ENCODE measurements around the gene KRT86. TPM values are rescaled to one million over a fixed set of nuclear protein-coding genes. Genes with fewer than 3 reads are reported as not detected.
"Not testable (repeated sequence)": the region's sequence is repeated elsewhere in the genome, so short reads cannot be mapped to it uniquely, and the experiment has no call there.

Gene KRT86
- total RNA-seq, 1 experiment from 2014 or later, result 0.40 TPM

DNA sequence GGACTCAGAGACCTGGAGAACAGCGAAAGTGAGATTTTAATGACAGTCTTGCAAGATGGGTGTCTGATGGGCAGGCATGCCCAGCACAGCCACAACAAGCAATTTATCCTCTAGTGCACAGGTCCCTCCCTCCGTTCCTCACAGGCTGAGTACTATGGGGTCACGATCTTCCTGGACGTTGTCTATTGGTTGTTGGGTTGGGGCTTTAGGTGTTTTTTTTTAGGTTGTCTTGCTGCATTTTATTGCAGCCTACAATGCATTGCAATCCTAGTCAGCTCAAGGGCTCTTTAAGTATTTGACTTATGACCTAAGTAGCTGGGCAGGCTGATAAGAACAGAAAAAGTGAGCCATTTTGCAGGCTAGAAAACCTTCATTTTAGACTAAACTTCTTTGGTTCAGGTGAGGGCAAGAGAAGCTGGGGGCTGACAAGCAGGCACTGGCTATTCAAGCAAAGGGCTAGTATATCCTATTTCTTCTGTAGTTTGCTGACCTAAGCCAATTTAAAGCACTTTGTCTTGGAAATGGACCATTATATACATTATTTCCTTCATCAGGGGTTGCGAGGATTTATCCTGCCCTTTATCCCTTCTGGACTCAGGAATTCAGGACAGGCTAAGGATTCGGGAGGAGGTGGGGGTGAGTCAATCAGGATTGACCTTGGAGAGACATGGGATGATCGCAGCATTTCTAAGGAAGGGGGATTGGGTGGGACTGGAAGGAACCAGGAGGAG lies 35.4 kb upstream of the KRT86 start:
- no peak for DNase-seq (ENCODE audit: low read depth)

DNA sequence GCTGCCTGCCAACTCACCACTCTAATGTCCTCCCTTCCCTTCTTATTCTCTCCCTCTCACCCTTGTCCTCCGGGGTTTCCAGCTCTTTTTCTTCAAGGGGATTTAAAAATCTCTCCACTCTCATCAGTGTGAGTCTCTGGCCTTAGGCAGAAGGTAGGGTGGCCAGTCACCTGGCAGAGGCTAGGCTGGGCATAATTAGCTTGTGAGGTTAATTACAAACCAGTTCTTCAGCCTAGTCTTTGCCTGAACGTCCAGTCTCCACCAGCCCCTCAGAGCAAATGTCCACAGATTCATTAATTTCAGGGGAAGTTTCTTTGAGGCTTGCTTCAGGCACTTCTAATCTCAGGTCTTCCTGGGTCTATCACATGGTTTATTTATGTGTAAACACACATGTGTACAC lies 34.7 kb upstream of the KRT86 start:
- no peak for DNase-seq (ENCODE audit: low read depth)

DNA sequence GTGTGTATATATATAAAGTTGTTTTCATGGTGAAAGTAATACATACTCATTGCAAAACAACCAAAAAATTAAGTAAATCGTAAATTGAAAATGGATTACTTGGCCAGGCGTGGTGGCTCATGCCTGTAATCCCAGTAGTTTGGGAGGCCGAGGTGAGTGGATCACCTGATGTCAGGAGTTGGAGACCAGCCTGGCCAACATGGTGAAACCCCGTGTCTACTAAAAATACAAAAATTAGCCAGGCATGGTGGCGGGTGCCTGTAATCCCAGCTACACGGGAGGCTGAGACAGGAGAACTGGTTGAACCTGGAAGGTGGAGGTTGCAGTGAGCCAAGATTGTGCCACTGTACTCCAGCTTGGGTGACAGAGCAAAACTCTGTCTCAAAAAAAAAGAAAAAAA lies 34.2 kb upstream of the KRT86 start:
- DNase-seq (ENCODE audit: low read depth), result not testable (repeated sequence)

DNA sequence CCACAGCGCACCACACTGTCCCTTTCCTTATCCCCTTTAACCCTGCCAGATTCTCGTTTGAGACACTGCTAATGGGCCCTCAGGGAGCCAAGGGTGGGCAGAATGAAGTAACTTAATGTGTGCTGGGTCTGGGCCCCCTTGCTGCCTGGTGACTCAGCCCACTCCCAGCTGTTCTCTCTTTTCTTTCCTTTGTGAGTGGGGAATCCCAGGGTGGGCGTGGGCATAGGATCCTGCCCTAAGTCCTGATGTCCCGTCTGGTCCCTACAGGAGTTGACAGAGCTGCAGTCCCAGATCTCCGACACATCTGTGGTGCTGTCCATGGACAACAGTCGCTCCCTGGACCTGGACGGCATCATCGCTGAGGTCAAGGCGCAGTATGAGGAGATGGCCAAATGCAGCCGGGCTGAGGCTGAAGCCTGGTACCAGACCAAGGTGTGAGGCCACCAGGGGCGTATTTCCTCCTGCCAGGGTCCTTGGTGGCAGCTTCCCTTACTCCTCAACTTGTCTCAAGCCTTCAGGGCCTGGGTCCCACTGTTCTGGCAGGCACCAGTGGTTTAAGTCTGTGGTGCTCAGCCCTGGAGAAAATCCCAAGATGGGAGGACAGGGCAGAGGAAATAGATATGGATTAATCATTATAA lies 33.1 kb upstream of the KRT86 start:
- peak; percentile 57 for DNase-seq (ENCODE audit: low read depth)

DNA sequence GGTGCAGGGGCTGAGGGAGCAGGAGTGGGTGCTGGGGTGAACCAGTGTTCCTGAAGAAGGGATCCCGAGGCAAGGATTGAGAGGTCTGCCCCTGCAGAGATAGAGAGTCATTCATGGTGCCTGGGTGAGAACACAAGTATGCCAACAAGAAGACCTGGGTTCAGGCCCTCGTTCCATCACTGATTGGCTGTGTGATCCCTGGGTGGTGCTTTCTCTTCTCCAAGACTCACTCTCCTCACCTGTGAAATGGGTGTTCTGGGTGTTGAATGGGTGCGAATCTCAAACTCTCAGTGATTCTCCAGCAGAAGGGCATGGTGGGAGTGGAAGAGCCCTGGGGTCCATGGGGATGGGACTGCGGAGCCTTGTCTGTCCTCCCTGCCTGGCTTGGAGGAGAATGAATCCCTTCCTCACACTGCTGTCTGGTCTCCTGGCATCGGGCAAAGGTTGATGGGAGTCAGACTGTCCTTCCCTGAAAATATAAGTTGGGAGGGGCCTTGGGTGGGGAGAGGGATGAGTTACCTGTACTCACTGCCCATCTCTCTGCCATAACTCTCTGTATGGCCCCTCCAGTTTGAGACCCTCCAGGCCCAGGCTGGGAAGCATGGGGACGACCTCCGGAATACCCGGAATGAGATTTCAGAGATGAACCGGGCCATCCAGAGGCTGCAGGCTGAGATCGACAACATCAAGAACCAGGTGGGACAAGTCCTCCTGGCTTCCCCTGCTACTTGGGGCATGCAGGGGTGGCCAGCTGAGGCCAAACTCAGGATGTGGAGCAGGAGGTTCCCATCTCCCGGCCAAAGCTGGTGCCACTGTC lies 31.8 kb upstream of the KRT86 start:
- DNase-seq (ENCODE audit: low read depth), result no peak

DNA sequence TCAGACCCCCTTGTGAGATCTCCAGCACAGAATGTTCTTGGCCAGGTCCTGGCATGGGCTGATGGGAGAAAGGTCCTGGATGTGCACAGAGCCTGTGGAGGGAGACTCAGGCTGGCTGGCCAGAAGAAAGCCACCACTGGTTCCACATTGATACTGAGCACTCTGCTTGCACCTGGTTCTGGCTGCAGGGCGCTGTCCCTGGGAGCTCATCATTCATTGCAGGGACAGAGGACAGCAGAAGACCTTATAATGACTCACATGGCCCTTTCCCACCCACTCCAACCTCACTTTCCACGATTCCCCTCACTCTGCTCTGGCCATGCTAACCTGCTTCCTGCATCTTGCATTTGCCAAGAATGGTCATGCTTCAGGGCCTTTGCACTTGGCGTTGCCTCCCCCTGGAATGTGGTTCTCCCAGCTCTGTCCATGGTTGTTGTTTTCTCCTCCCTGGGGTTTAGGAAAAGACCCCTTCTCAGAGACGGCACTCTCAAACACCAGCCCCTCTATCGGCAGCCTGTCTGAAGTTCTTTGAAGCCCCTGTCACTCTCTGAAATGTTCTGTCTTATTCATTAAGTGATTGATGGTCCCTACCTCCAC lies 31.1 kb upstream of the KRT86 start:
- peak; percentile 83 for DNase-seq (ENCODE audit: low read depth)

DNA sequence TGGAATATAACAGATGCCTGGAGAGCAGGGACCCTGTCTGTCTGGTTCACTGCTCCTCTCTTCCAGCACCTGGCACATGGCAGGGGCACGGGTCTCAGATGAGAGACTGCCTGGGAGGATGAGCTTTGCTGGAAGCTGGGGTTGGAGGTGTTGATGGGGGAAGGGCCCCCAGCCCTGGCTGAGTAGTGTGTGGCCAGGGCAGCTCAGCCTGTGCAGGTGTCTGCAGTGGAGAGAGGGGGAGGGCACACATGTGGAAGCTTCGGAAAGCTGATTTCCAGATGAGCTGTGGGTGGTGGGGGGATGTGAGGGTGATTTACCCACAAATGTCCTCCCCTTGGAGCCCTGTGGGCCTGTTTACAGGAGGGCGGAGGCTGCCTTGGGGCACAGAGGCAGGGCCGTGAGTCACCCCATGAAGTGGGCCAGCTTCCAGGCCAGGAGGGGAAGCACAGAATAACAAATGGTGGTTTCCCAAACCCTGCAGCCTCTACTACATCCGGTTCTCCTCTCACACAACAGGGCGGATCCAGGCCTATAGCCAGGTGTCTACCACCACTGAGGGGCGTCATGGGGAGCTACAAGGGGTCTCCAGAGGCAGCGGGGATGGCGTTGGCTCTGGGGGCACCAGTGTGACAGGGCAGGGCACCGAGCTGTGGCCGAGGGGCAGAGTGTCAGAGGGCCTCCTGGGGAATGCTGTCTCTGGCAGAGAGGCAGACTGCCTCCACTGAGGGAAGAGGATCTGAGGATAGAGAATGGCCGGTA lies 30.4 kb upstream of the KRT86 start:
- DNase-seq (ENCODE audit: low read depth), result peak; percentile 99

DNA sequence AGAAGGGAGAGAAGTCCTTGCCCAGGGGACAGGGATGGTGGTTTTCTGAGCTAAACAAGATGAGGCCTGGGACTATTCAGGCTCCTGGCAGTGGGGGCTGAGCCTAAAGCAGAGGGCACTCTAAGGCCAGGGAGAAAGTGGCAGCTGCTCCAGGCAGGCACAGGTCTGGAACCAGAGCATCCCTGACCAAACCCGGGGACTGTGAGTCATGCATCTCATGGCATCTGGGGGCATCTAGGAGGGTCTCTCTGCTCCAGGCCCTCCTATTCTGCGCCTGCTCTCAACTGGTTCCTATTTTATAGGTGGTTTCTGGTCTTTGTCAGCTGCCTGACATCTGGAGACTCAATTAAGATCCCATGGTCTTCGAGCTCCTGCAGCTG lies 29.8 kb upstream of the KRT86 start:
- DNase-seq (ENCODE audit: low read depth), result peak; percentile 39

DNA sequence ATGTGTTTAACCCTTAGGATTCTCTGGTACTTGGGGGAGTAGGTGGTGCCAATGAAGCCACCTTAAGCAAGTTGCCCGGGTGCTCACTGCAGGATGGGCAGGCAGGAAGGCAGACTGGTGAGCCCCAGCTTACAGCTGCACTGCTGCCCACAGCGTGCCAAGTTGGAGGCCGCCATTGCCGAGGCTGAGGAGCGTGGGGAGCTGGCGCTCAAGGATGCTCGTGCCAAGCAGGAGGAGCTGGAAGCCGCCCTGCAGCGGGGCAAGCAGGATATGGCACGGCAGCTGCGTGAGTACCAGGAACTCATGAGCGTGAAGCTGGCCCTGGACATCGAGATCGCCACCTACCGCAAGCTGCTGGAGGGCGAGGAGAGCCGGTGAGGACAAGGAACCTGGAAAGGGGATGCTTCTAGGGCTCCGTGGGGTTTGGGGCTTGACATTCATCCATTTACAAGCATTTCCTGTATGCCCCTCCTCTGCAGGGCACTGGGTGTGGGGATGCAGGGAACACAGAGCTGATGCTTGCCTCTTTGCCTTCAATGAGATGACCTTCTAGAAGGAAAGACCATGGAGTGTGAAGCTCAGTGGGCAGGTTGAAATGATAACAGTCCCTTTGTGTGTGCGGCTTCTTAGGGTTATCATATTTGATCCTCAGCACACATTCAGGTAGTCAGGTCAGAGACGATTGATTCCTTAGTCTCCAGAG lies 29.0 kb upstream of the KRT86 start:
- DNase-seq (ENCODE audit: low read depth), result no peak

DNA sequence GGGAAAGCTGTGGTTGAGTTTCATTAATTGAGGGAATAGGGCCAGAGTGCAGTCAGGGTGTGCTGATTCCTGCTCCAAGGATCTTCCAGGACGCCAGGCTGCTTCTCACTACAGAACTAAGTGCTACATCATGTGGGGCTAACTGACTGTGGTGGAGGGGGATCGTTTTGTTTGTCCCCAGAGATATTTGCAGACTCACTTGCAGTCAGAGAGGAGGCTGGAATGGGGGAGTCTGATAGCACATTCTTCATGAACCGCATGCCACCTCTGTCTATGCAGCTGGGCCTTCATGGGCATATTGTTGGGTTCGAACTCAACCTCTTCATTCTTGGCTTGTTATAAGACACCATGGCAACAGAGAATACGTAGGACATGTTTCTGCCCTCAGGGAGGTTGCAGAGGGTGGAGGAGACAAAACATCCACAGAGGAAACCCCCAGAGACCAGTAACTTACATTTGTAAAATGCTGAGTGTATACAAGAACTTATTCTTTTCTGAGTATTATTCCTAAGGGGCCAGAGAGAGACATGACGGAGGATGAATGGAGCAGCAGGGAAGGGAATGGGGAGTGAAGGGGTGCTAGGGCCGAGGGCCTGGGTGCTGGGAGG lies 28.4 kb upstream of the KRT86 start:
- peak; percentile 30 for DNase-seq (ENCODE audit: low read depth)

DNA sequence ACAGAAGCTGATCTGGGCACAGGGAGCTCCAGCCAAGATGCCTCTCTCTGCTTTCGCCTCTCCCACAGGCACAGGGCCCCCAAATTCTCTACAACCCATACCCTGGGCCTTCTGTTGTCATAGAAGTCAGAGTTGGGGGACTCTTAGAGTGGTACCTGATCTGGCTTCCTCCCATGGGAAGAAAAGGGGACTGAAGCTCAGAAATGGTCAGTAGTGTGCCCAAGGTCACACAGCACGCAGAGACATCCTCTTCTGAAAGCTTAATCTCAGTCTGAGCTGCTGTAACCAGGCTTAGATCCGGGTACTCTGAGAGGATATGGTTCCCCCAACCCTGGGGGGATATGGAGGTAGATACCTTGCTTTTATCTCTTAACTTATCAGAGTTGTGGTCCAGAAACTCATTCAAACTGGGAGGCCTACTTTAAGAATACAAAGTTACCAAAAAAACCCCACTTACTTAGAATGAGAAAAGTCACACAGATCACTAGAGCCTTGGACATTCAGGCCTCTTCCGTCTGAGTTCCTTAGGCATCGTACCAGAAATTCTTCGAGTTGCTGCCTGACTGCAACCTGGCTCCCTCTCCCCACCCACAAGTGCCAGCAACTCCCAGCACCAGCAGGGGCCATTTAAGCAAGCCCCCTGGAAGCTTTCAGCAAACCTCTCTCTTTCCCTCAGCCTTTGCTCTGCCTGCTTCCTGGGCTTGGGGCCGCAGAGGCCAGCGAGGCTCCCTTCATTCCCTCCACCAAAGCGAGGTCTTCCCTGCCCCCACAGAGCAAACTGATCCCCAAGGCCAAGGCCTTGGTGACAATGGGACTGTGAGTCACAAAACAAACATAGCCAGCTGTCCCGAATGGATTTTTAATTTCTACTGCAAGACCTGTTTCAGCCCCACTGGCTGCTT lies 27.5 kb upstream of the KRT86 start:
- DNase-seq (ENCODE audit: low read depth), result peak; percentile 34

DNA sequence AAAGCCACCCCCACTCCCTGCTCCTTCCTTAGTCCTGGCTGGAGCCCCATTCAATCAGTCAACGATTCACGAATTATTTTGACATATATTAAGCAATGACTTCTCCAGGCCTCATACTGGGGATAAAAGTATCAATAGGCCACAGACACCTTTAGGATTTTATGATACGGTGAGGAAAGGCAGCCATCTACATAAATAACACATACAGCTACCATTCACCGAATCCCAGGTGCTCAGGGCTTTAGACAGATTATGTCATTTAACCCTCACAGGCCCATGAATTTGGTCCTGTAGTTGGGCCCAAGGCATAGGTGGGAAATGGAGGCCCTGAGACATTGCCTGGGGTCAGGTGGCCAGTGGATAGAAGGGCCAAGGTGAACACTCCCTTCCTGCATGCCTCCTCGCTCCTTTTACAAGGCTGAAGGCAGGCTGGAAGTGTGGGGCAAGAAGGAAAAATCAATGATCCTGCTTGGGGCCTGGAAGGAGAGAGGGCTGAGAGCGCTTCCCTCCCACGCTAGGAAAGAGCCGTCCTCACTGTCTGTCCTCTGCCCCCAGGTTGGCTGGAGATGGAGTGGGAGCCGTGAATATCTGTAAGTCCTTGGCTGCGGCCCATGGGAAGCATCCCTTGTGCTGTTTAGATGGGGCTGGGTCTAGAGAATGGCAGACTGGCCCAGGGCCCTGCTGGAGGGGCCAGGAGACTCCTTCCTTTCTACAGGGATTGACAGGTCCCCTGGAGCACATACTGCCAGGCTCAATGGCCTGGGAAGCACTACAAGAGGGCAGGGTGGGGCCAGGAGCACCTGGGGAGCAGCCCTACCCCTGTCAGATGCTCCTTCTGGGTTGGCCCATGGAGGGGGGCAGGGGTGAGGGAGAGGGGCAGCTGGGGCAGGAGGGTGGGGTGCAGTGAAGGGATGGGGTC lies 26.6 kb upstream of the KRT86 start:
- DNase-seq (ENCODE audit: low read depth), result no peak

DNA sequence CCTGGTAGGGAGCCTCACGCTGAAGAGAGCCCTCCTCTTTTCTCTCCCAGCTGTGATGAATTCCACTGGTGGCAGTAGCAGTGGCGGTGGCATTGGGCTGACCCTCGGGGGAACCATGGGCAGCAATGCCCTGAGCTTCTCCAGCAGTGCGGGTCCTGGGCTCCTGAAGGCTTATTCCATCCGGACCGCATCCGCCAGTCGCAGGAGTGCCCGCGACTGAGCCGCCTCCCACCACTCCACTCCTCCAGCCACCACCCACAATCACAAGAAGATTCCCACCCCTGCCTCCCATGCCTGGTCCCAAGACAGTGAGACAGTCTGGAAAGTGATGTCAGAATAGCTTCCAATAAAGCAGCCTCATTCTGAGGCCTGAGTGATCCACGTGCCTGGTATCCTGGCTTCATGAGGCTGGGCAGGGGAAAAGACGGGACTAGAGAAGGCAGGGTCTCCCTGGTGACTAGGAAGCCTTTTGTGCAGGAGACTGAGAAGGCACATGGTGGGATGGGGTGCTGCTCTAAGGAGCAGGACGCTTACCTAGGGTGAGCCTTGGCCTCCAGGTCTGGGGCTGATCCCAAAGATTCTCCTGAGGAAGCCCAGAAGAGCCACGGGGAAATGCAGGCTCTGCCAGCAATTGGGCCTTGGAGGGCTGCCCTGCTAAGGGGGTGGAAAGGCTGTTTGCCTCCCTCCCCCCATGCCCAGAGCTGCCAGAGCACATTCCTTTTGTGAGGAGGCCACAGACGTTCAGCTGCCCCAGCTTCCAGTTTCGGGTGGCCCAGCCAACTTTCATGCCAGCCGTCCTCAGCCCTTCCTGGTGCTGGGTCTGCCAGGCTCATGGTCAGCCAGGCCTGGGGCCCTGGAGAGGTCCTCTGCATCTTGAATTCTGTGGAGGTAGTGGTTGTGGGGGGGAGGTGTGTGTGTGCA lies 25.6 kb upstream of the KRT86 start:
- no peak for DNase-seq (ENCODE audit: low read depth)

DNA sequence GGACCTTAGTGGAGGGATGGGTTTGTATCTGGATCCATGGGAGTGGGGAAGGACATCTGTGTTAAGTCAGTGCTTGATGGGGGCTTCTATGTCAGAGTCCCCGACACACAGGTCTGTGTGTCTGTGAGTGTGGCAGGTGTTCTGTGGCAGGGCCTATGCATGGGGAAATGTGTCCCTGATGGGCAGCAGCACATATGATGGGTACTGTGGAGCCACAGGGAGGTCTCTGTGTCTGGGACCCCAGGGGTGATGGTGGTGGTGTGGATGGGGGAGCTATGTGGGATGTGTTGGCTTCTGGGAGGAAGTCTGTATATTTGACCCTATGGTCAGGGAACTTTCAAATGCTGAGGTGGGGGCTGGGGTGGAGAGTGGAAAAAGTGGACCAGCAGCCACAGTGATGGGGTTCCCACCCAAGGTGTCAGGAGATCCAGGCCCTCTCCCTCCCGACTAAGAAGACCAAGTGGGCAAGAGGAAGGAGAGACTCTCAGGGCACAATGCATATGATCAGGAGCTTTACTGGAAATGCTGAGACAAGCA lies 24.9 kb upstream of the KRT86 start:
- DNase-seq (ENCODE audit: low read depth), result no peak

DNA sequence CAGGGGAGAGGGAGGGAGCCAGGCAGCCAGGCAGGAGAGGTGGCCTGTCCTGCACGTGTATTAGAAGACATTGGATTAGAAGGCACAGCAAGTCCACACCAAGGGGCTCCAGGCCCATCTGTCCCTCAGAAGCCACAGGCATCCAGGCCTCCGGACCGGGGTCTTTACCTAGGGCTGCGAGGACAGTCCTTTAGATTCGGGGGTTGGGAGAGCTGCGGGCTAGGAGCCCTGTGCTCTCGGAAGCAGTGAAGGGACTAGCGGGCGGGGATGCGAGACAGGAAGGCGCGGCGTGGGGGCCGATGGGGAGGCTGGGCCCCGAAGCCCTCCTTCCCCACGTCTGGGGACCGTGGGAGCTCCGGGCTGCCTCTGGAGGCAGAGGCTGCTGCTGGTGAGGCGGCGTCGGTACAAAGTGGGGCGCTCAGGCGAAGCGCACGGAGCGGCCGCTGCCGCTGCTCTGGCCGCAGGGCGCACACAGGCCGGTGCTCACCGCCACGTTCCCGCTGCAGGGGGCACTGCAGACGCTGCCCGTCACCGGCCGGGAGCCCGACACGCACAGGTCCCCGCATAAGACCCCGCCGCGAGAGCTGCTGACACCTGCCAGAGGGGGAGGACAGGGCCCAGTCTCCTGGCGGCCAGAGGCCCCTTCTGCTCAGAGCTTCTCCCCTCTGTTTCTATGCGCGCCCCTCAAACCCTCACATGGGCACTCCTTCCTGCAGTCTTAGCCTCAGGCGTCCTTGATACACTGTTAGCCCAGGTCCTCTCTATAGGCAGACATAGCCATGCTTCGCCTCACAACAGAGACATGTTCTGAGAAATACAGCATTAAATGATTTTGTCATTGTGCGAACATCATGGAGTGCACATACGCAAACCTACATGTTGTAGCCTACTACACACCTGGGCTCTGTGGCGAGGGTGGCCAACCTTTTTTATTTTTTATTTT lies 24.1 kb upstream of the KRT86 start:
- DNase-seq (ENCODE audit: low read depth), result no peak
